Superior temporal gyrus (tissue), 1 donor: Measurements from ENCODE around the gene FAM13A.

Experiments
- DNase-seq: peaks from one replicate; pipeline ENCODE4 v3.0.0-alpha.2; 2016; ENCODE audit errors: extremely low spot score

The FAM13A gene

GRCh38 chr4:88812420-88812819, 244.6 kb downstream of the FAM13A start:
- DNase-seq, result no peak

GRCh38 chr4:88811904-88812303, 245.1 kb downstream of the FAM13A start:
- no peak for DNase-seq

- DNase-seq, result no peak
Observed at GRCh38 chr4:88810325-88810724, 246.7 kb downstream of the FAM13A start.

GRCh38 chr4:88809576-88810219, 247.3 kb downstream of the FAM13A start:
- DNase-seq, result no peak

GRCh38 chr4:88809101-88809500, 247.9 kb downstream of the FAM13A start:
- no peak for DNase-seq

- no peak for DNase-seq
Observed at GRCh38 chr4:88807499-88807898, 249.5 kb downstream of the FAM13A start.

GRCh38 chr4:88804234-88804633, 252.8 kb downstream of the FAM13A start:
- no peak for DNase-seq

GRCh38 chr4:88803600-88804096, 253.3 kb downstream of the FAM13A start:
- DNase-seq, result no peak

GRCh38 chr4:88802585-88803286, 254.2 kb downstream of the FAM13A start:
- DNase-seq, result no peak

GRCh38 chr4:88802138-88802537, 254.8 kb downstream of the FAM13A start:
- DNase-seq, result no peak

- no peak for DNase-seq
Observed at GRCh38 chr4:88799900-88800299, 257.1 kb downstream of the FAM13A start.

- DNase-seq, result no peak
Observed at GRCh38 chr4:88797725-88798124, 259.3 kb downstream of the FAM13A start.

GRCh38 chr4:88796545-88796944, 260.4 kb downstream of the FAM13A start:
- no peak for DNase-seq

- no peak for DNase-seq
Observed at GRCh38 chr4:88794952-88795351, 262.0 kb downstream of the FAM13A start.

- DNase-seq, result no peak
Observed at GRCh38 chr4:88794087-88794690, 262.8 kb downstream of the FAM13A start.

GRCh38 chr4:88793475-88793874, 263.5 kb downstream of the FAM13A start:
- no peak for DNase-seq

- DNase-seq, result no peak
Observed at GRCh38 chr4:88792821-88793220, 264.2 kb downstream of the FAM13A start.

- peak; percentile 65 for DNase-seq
Observed at GRCh38 chr4:88792268-88792781, 264.7 kb downstream of the FAM13A start.

GRCh38 chr4:88791274-88791673, 265.7 kb downstream of the FAM13A start:
- peak; percentile 64 for DNase-seq

- no peak for DNase-seq
Observed at GRCh38 chr4:88788895-88789294, 268.1 kb downstream of the FAM13A start.

GRCh38 chr4:88788424-88788823, 268.6 kb downstream of the FAM13A start:
- DNase-seq, result no peak

- DNase-seq, result no peak
Observed at GRCh38 chr4:88786011-88786410, 271.0 kb downstream of the FAM13A start.

GRCh38 chr4:88780389-88780788, 276.6 kb downstream of the FAM13A start:
- DNase-seq, result no peak
